Right lobe of liver (tissue), 6 donors: ENCODE results near the gene KLF13. TPM values are rescaled to one million over a fixed set of nuclear protein-coding genes. Genes with fewer than 3 reads are reported as not detected.

Experiments used
- ATAC-seq, 4 donors: fragments of 200-7000 bp; cut with Tn5 transposase; one replicate each; pipeline ENCODE4 v1.9.1; 2020; ENCODE audit warnings: mild to moderate bottlenecking in 4 of 4, moderate library complexity in 4 of 4
- DNase-seq, 3 donors: peaks; one replicate each; pipeline ENCODE4 v3.0.0-alpha.2; 2020
- H3K27ac ChIP-seq, 3 donors: fragments of 200-600 bp; one replicate each; pipeline ENCODE4 v1.8.0; 2022
- H3K27me3 ChIP-seq, 2 donors: fragments of 200-600 bp; one replicate each; pipeline ENCODE4 v1.8.0; 2022
- H3K36me3 ChIP-seq, 4 donors: fragments of 200-600 bp; sonication (generic) in 1 of 4; one replicate each; pipeline versions ENCODE4 v1.5.1 to v1.8.0; 2017 to 2022; ENCODE audit warnings: control low read depth in 1 of 4
- H3K4me1 ChIP-seq, 4 donors: fragments of 200-600 bp; sonication (generic) in 1 of 4; one replicate each; pipeline versions ENCODE4 v1.5.1 to v1.8.0; 2017 to 2022; ENCODE audit warnings: control low read depth in 1 of 4
- H3K4me3 ChIP-seq, 3 donors: fragments of 200-600 bp; one replicate each; pipeline ENCODE4 v1.8.0; 2022
- H3K9me3 ChIP-seq, 4 donors: fragments of 200-600 bp; sonication (generic) in 1 of 4; one replicate each; pipeline versions ENCODE4 v1.5.1 to v1.8.0; 2017 to 2022; ENCODE audit warnings: control low read depth in 1 of 4
- POLR2A ChIP-seq: fragments of 450-650 bp; IDR thresholded peaks from one replicate; pipeline ENCODE4 v1.6.1; 2017; ENCODE audit warnings: antibody characterized with exemption, mild to moderate bottlenecking
- WGBS: methylation state at CpG from one replicate; pipeline ENCODE4 v1.1.6; 2018; ENCODE audit warnings: low coverage, low lambda C conversion rate; ENCODE audit not compliant: insufficient coverage; ENCODE audit errors: missing lambda C conversion rate; 5-methylcytosine and 5-hydroxymethylcytosine counted together
- intact Hi-C, 2 donors: fragments of 100-400 bp; cut with DNase I; formaldehyde crosslinking; loops; one replicate each; pipeline versions ENCODE4 v1.11.2 to v1.14.1; 2022
- total RNA-seq, 6 experiments: library from RNA; depleted of rRNA in 2 of 6; stranded (reverse); fragments of >200 nt in 2 of 6; fragmentation: NEBNext Ultra II Directional in 3 of 6; extraction: Animal tissue kit (Norgen Biotek cat#: 25700) in 3 of 6; gene quantifications; one replicate each; pipeline versions ENCODE4 v1.1.0 to v1.2.4, GENCODE V29; 2016 to 2023
- TF ChIP-seq, protein P1 (sequence below), 4 donors: fragments of 200-600 bp in 3 of 4; fragments of 450-650 bp in 1 of 4; IDR thresholded peaks; one replicate each; pipeline versions ENCODE4 v1.5.1 to v1.8.0; 2016 to 2022; ENCODE audit warnings: antibody characterized with exemption in 4 of 4, mild to moderate bottlenecking in 2 of 4
- donor health status: DM: no; HTN: yes; CAD: no.
- donor health status: DM: no; HTN: no; CAD: no.
- donor health status: DM: no; HTN: no; CAD: no.
- donor health status: DM: no; HTN: yes; CAD: no.
- donor health status: DM: no; HTN: yes; CAD: no.

Gene KLF13
- total RNA-seq, 6 experiments from 2014 or later = 22.7 to 66.2 (median 28.5) TPM

- 80% methylated on average over 2 of the region's 5 CpGs for WGBS
- no peak for DNase-seq
- Histone ChIP-seq H3K36me3 (no peaks in the 10 kb centered on the region), H3K9me3 (no peaks in the 10 kb centered on the region), H3K4me1 (peaks cover 0 to 79% (median 46%) of the 10 kb centered on the region in 4 donors), H3K4me3 (no peak overlapping the region), H3K27ac (no peak overlapping the region), H3K27me3 (no peaks in the 10 kb centered on the region)
- no peak for ATAC-seq
- TF ChIP-seq, protein P1, sequence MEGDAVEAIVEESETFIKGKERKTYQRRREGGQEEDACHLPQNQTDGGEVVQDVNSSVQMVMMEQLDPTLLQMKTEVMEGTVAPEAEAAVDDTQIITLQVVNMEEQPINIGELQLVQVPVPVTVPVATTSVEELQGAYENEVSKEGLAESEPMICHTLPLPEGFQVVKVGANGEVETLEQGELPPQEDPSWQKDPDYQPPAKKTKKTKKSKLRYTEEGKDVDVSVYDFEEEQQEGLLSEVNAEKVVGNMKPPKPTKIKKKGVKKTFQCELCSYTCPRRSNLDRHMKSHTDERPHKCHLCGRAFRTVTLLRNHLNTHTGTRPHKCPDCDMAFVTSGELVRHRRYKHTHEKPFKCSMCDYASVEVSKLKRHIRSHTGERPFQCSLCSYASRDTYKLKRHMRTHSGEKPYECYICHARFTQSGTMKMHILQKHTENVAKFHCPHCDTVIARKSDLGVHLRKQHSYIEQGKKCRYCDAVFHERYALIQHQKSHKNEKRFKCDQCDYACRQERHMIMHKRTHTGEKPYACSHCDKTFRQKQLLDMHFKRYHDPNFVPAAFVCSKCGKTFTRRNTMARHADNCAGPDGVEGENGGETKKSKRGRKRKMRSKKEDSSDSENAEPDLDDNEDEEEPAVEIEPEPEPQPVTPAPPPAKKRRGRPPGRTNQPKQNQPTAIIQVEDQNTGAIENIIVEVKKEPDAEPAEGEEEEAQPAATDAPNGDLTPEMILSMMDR (IDR thresholded peaks at IDR 0.05) = no peak
- no peak for TF ChIP-seq POLR2A
- intact Hi-C loops = no loop called here
These were observed 13.4 kb downstream of the KLF13 start for GRCh38 chr15:31340047-31340446.

GRCh38 chr15:31340592-31340991, 14.0 kb downstream of the KLF13 start:
- ATAC-seq (no peak), DNase-seq (no peak)
- H3K27me3 ChIP-seq = no peaks in the 10 kb centered on the region
- TF ChIP-seq, protein P1 (IDR thresholded peaks at IDR 0.05) = no peak
- no peak for TF ChIP-seq POLR2A
- peaks cover 0 to 82% (median 50%) of the 10 kb centered on the region in 4 donors for H3K4me1 ChIP-seq
- H3K27ac ChIP-seq = no peak overlapping the region
- H3K36me3 ChIP-seq = no peaks in the 10 kb centered on the region
- WGBS = 90% methylated on average over 1 of the region's 7 CpGs
- intact Hi-C loops = no loop called here
- no peak overlapping the region for H3K4me3 ChIP-seq
- no peaks in the 10 kb centered on the region for H3K9me3 ChIP-seq

DNA sequence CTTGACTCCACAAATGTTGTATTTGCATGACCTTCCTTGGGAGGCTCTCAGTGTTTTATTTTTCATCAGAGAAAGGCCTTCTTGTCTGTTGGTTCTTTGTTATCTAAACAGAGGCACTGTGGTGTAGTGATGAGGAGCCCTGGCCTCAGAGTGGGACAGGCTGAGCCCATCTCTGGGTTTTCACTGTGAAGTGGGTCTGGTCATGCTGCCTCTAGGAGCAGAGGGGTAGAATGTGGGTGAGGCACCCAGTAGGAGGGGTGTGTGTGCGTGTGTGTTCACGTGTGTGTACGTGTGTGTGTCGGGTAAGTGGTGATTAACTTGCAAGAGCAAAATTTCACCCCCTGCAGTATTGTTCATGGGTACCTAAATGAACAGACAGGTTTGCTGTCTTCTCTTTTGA, 14.4 kb downstream of the KLF13 start:
- Histone ChIP-seq H3K4me3 (no peak overlapping the region), H3K4me1 (peaks cover 0 to 82% (median 51%) of the 10 kb centered on the region in 4 donors), H3K27ac (no peak overlapping the region), H3K27me3 (no peaks in the 10 kb centered on the region), H3K36me3 (no peaks in the 10 kb centered on the region), H3K9me3 (no peaks in the 10 kb centered on the region)
- intact Hi-C loops = no loop called here
- TF ChIP-seq POLR2A = no peak
- TF ChIP-seq, protein P1 (IDR thresholded peaks at IDR 0.05) = no peak
- no peak for DNase-seq
- ATAC-seq = no peak
- WGBS = no CpG with 5 or more reads among the region's 4 CpGs

- intact Hi-C loops = no loop called here
- WGBS = 94% methylated on average over 3 of the region's 4 CpGs
These were observed 15.0 kb downstream of the KLF13 start for GRCh38 chr15:31341496-31342195.

More at GRCh38 chr15:31341496-31342195, 15.0 kb downstream of the KLF13 start:
- H3K4me3 ChIP-seq = no peak overlapping the region
- peaks cover 0 to 82% (median 51%) of the 10 kb centered on the region in 4 donors for H3K4me1 ChIP-seq
- no peaks in the 10 kb centered on the region for H3K9me3 ChIP-seq
- no peaks in the 10 kb centered on the region for H3K36me3 ChIP-seq
- ATAC-seq (no peak), DNase-seq (no peak)
- no peaks in the 10 kb centered on the region for H3K27me3 ChIP-seq
- no peak overlapping the region for H3K27ac ChIP-seq
- TF ChIP-seq, protein P1 (IDR thresholded peaks at IDR 0.05) = no peak
- no peak for TF ChIP-seq POLR2A
